HG03469 (cell line): ENCODE measurements around the gene TBX18.

ENCODE experiments used
- ATAC-seq: cut with Tn5 transposase; IDR thresholded peaks from one replicate; pipeline ENCODE4 v1.9.1; 2021; ENCODE audit warnings: mild to moderate bottlenecking, moderate library complexity, moderate number of reproducible peaks; ENCODE audit not compliant: unreplicated experiment

TBX18 gene

GRCh38 chr6:84764332-84765049 is at the start of gene TBX18:
TBX18 (minus strand) TSS chr6:84764598; CDS start chr6:84764181, 417 bp downstream.
- ATAC-seq: no peak

- ATAC-seq: no peak
These were observed 47.0 kb upstream of the TBX18 start for GRCh38 chr6:84811351-84811750.

GRCh38 chr6:84809455-84809854 is 45.1 kb upstream of the TBX18 start:
- no peak for ATAC-seq

- ATAC-seq: no peak
These were observed 44.2 kb upstream of the TBX18 start for GRCh38 chr6:84808491-84809061.

GRCh38 chr6:84805145-84805544 is 40.7 kb upstream of the TBX18 start:
- ATAC-seq: no peak

- ATAC-seq: no peak
These were observed 40.3 kb upstream of the TBX18 start for GRCh38 chr6:84804720-84805119.

- ATAC-seq: no peak
These were observed 36.9 kb upstream of the TBX18 start for GRCh38 chr6:84801250-84801649.

GRCh38 chr6:84798257-84798656 is 33.9 kb upstream of the TBX18 start:
- ATAC-seq: no peak

GRCh38 chr6:84796343-84796742 is 31.9 kb upstream of the TBX18 start:
- ATAC-seq: no peak

GRCh38 chr6:84791927-84792326 is 27.5 kb upstream of the TBX18 start:
- ATAC-seq: no peak

- ATAC-seq: no peak
These were observed 26.8 kb upstream of the TBX18 start for GRCh38 chr6:84791233-84791632.

- no peak for ATAC-seq
These were observed 24.8 kb upstream of the TBX18 start for GRCh38 chr6:84789170-84789569.

GRCh38 chr6:84788689-84789088 is 24.3 kb upstream of the TBX18 start:
- ATAC-seq: no peak

GRCh38 chr6:84785671-84786070 is 21.3 kb upstream of the TBX18 start:
- no peak for ATAC-seq

- no peak for ATAC-seq
These were observed 15.5 kb upstream of the TBX18 start for GRCh38 chr6:84779917-84780316.

GRCh38 chr6:84779380-84779779 is 15.0 kb upstream of the TBX18 start:
- ATAC-seq: no peak

- ATAC-seq: no peak
These were observed 13.5 kb upstream of the TBX18 start for GRCh38 chr6:84777888-84778287.

- no peak for ATAC-seq
These were observed 12.0 kb upstream of the TBX18 start for GRCh38 chr6:84776392-84776791.

- ATAC-seq: no peak
These were observed 11.4 kb upstream of the TBX18 start for GRCh38 chr6:84775751-84776150.

GRCh38 chr6:84774985-84775284 is 10.5 kb upstream of the TBX18 start:
- no peak for ATAC-seq

GRCh38 chr6:84774157-84774984 is 10.0 kb upstream of the TBX18 start:
- no peak for ATAC-seq
